ENCODE results near the gene CLIC4.

The CLIC4 gene

GRCh38 chr1:24756395-24756794 lies 11.1 kb downstream of the CLIC4 start:
- no peak for FAIRE-seq
- no peak for DNase-seq (ENCODE audit: insufficient read length, low spot score)
- TF ChIP-seq CTCF (IDR thresholded peaks at IDR 0.05; ENCODE audit: insufficient read depth, missing control alignments): no peak

GRCh38 chr1:24759492-24759891 lies 14.2 kb downstream of the CLIC4 start:
- no peak for FAIRE-seq
- no peak for TF ChIP-seq CTCF (IDR thresholded peaks at IDR 0.05; ENCODE audit: insufficient read depth, missing control alignments)
- DNase-seq (ENCODE audit: insufficient read length, low spot score): no peak

GRCh38 chr1:24761582-24761981 lies 16.3 kb downstream of the CLIC4 start:
- FAIRE-seq (no peak), DNase-seq (ENCODE audit: insufficient read length, low spot score) (no peak)
- TF ChIP-seq CTCF (IDR thresholded peaks at IDR 0.05; ENCODE audit: insufficient read depth, missing control alignments): no peak

GRCh38 chr1:24762133-24762676 lies 17.0 kb downstream of the CLIC4 start:
- DNase-seq (ENCODE audit: insufficient read length, low spot score) (no peak), FAIRE-seq (no peak)
- no peak for TF ChIP-seq CTCF (IDR thresholded peaks at IDR 0.05; ENCODE audit: insufficient read depth, missing control alignments)

- TF ChIP-seq CTCF (IDR thresholded peaks at IDR 0.05; ENCODE audit: insufficient read depth, missing control alignments): no peak
- FAIRE-seq (no peak), DNase-seq (ENCODE audit: insufficient read length, low spot score) (no peak)
Observed at GRCh38 chr1:24763671-24764070, 18.4 kb downstream of the CLIC4 start.

GRCh38 chr1:24764439-24764838 lies 19.2 kb downstream of the CLIC4 start:
- FAIRE-seq: no peak

More at GRCh38 chr1:24764439-24764838, 19.2 kb downstream of the CLIC4 start:
- no peak for DNase-seq (ENCODE audit: insufficient read length, low spot score)
- no peak for TF ChIP-seq CTCF (IDR thresholded peaks at IDR 0.05; ENCODE audit: insufficient read depth, missing control alignments)
